ENCODE measurements around the gene ZNF692.

- TF ChIP-seq POLR2AphosphoS5 (IDR thresholded peaks at IDR 0.05) = no peak
- no peak for TF ChIP-seq CTCF (IDR thresholded peaks at IDR 0.05)
- TF ChIP-seq POLR2A (IDR thresholded peaks at IDR 0.05) = no peak
Measured at GRCh38 chr1:248828845-248829244, 30.0 kb downstream of the ZNF692 start.

Data from prostate gland (tissue), 2 donors.